ENCODE data around the gene ADGRG3. TPM values are rescaled to one million over a fixed set of nuclear protein-coding genes. Genes with fewer than 3 reads are reported as not detected.

ADGRG3 gene
- total RNA-seq, 1 experiment from 2014 or later: not detected

DNA sequence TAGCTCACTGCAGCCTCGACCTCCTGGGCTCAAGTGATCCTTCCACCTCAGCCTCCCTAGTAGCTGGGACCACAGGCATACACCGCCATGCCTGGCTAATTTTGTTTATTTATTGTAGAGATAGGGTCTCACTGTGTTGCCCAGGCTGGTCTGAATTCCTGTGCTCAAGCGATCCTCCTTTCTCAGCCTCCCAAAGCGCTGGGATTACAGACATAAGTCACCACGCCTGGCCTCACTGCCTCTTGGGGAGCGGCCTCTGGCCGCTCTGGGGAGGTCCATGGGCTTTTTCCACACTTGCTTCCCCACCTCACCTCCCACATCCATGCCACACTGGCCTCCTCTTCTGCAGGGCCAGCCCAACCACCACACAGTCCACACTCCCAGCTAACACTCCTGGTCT, 18.3 kb upstream of the ADGRG3 start:
- TF ChIP-seq CTCF (IDR thresholded peaks at IDR 0.05; ENCODE audit: unreplicated experiment): no peak
- no peak overlapping the region for H3K27ac Mint-ChIP-seq (ENCODE audit: unreplicated experiment)

GRCh38 chr16:57651344-57652333, 16.5 kb upstream of the ADGRG3 start:
- H3K4me3 Mint-ChIP-seq (ENCODE audit: low read depth, unreplicated experiment): no peak overlapping the region
- BruUV-seq (replicated peaks): no TSS peak
- intact Hi-C loops (cut with micrococcal nuclease; ENCODE audit: unreplicated experiment): no loop called here
- peaks cover 80% of the 10 kb centered on the region for H3K36me3 Mint-ChIP-seq (ENCODE audit: insufficient read depth, unreplicated experiment)
- H3K27me3 Mint-ChIP-seq (ENCODE audit: unreplicated experiment): no peaks in the 10 kb centered on the region
- peak overlapping the region; percentile 45 for H3K27ac Mint-ChIP-seq (ENCODE audit: unreplicated experiment)
- no peaks in the 10 kb centered on the region for H3K9me3 Mint-ChIP-seq (ENCODE audit: low read depth, unreplicated experiment)
- peaks cover 9% of the 10 kb centered on the region for H3K4me1 Mint-ChIP-seq (ENCODE audit: low read depth, unreplicated experiment)
- TF ChIP-seq CTCF (IDR thresholded peaks at IDR 0.05; ENCODE audit: unreplicated experiment): no peak
- DNase-seq: no peak
- CTCF ChIA-PET: interaction anchor here (0.6 kb wide), 1 partner anchor 470 kb away, joined by 3 read pairs; no protein-coding TSS in a partner anchor

More for the DNA sequence above, 18.3 kb upstream of the ADGRG3 start:
- Mint-ChIP-seq H3K4me1 (ENCODE audit: low read depth, unreplicated experiment) (peaks cover 21% of the 10 kb centered on the region), H3K9me3 (ENCODE audit: low read depth, unreplicated experiment) (no peaks in the 10 kb centered on the region), H3K27me3 (ENCODE audit: unreplicated experiment) (no peaks in the 10 kb centered on the region), H3K36me3 (ENCODE audit: insufficient read depth, unreplicated experiment) (peaks cover 63% of the 10 kb centered on the region), H3K4me3 (ENCODE audit: low read depth, unreplicated experiment) (no peak overlapping the region)
- intact Hi-C loops (cut with micrococcal nuclease; ENCODE audit: unreplicated experiment): loop anchor here (1.0 to 2.0 kb wide), 5 partner anchors 22 to 74 kb away; partner anchors contain the start of gene ADGRG1
- CTCF ChIA-PET: interaction anchor here (0.6 to 6.2 kb wide), 4 partner anchors 11 to 59 kb away, joined by 3 to 38 read pairs (median 14); no protein-coding TSS in a partner anchor
- BruUV-seq (replicated peaks): no TSS peak
- no peak for DNase-seq

- no peak overlapping the region for H3K27ac Mint-ChIP-seq (ENCODE audit: unreplicated experiment)
- peaks cover 77% of the 10 kb centered on the region for H3K36me3 Mint-ChIP-seq (ENCODE audit: insufficient read depth, unreplicated experiment)
- CTCF ChIA-PET: no interaction called here
- intact Hi-C loops (cut with micrococcal nuclease; ENCODE audit: unreplicated experiment): no loop called here
- BruUV-seq (replicated peaks): no TSS peak
- no peak for TF ChIP-seq CTCF (IDR thresholded peaks at IDR 0.05; ENCODE audit: unreplicated experiment)
- peaks cover 4% of the 10 kb centered on the region for H3K4me1 Mint-ChIP-seq (ENCODE audit: low read depth, unreplicated experiment)
- no peaks in the 10 kb centered on the region for H3K27me3 Mint-ChIP-seq (ENCODE audit: unreplicated experiment)
- H3K9me3 Mint-ChIP-seq (ENCODE audit: low read depth, unreplicated experiment): no peaks in the 10 kb centered on the region
- no peak overlapping the region for H3K4me3 Mint-ChIP-seq (ENCODE audit: low read depth, unreplicated experiment)
- DNase-seq: no peak
These were observed 15.2 kb upstream of the ADGRG3 start for GRCh38 chr16:57652695-57653471.

GRCh38 chr16:57653936-57654335, 14.2 kb upstream of the ADGRG3 start:
- DNase-seq: no peak
- no peak for TF ChIP-seq CTCF (IDR thresholded peaks at IDR 0.05; ENCODE audit: unreplicated experiment)
- intact Hi-C loops (cut with micrococcal nuclease; ENCODE audit: unreplicated experiment): no loop called here
- Mint-ChIP-seq H3K27me3 (ENCODE audit: unreplicated experiment) (no peaks in the 10 kb centered on the region), H3K4me1 (ENCODE audit: low read depth, unreplicated experiment) (no peaks in the 10 kb centered on the region), H3K4me3 (ENCODE audit: low read depth, unreplicated experiment) (no peak overlapping the region), H3K9me3 (ENCODE audit: low read depth, unreplicated experiment) (no peaks in the 10 kb centered on the region), H3K27ac (ENCODE audit: unreplicated experiment) (peak overlapping the region; percentile 26), H3K36me3 (ENCODE audit: insufficient read depth, unreplicated experiment) (peaks cover 76% of the 10 kb centered on the region)
- no TSS peak for BruUV-seq (replicated peaks)
- CTCF ChIA-PET: no interaction called here

All from Calu3 (cell line).